HG03469 (cell line): ENCODE data around the gene MRPL4.
"Not testable (repeated sequence)": the region's sequence is repeated elsewhere in the genome, so short reads cannot be mapped to it uniquely, and the experiment has no call there.

Source experiments
- ATAC-seq: cut with Tn5 transposase; IDR thresholded peaks from one replicate; pipeline ENCODE4 v1.9.1; 2021; ENCODE audit warnings: mild to moderate bottlenecking, moderate library complexity, moderate number of reproducible peaks; ENCODE audit not compliant: unreplicated experiment

The MRPL4 gene

DNA sequence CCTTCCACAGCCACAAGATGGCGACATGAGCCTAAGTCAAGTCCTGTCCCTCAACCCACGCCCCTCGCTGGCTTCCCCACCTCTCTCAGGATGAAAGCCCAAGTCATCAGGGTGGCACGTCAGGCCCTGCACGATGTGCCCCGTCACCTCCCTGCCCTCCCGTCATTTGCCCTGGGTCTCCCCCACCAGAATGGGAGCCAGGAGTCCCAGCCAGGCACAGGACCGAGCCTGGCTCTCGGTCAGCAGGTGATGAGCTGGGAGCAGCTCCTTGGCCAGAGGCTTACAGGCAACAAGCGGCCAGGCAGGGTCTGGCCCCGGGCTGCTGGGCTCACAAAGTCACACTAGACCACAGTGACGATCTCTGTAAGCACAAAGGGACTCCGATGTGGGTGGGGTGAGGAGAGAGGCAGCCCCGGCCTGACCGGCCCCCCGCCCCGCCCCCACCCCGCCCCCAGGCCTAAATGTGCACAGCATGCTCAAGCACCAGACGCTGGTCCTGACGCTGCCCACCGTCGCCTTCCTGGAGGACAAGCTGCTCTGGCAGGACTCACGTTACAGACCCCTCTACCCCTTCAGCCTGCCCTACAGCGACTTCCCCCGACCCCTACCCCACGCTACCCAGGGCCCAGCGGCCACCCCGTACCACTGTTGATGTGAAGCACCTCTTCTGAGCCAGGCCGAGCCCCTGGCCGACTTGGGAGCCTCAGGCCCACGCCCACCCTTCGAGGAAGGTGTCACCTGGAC lies 7.3 kb downstream of the MRPL4 start:
- ATAC-seq: no peak

DNA sequence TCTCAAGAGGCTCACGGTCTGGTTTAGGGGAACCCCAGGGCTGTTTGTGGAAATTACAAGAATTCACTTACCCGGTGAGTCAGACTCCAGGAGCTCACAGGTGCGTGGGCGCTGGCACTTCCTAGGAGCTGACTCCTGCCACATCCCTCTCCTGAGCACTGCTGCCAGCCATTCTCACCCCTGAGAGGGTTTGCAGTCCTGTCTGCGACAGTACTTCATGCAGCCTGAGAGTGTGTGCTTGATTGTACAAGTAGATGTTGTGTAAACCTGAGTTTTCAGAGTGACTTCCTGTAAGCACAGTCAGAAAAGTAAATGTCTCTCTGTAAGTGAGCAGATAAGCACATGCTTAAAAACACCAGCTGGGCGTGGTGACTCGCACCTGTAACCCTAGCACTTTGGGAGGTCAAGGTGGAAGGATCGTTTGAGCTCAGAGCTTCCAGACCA lies 8.1 kb downstream of the MRPL4 start:
- ATAC-seq: no peak

DNA sequence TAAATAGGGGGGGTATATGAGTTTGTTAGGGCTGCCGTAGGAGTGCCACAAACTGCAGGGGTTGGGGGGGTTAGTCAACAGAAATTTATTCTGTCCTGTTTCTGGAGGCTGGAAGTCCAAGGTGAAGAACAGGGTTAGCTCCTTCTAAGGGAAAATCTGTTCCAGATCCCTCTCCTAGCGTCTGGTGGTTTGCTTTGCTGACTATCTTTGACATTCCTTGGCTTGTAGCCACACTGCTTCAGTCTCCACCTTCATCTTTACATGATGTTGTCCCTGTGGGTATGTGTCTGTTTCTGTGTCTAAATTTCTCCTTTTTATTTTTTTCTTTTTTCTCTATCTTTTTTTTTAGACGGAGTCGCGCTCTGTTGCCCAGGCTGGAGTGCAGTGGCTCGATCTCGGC lies 10.8 kb downstream of the MRPL4 start:
- no peak for ATAC-seq

DNA sequence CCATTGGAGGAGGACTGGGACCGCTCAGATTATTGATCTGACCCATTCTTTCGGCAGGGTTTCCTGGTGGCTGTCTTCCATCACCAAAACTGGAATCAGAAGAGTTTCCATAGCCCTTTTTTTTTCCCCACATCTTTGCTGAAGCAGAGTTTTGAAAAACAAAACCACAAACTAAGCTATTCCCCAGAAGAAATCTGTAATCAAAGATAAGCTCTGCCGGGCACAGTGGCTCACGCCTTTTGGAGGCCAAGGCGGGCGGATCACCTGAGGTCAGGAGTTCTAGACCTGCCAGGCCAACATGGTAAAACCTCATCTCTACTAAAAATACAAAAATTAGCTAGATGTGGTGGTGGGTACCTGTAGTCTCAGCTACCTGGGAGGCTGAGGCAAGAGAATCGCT lies 14.7 kb downstream of the MRPL4 start:
- no peak for ATAC-seq

DNA sequence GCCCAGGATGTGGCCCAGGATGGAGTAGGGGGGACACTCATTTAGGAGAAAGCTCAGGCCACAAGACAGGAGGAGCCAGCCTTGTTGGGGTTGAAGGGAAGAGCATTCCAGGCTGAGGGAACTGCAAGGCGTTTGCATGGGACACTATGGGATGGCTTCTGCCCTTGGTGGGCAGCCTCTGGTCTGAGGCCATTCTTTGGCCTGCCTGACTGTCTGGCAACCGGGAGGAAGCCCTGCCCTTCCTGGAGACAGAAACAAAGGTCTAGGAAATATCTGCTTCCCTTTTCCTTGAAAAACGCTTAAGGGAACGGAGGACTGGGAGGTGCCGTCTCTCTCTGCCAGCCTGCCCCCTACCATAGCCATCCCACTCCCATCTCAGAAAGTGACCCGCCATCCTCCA lies 16.1 kb downstream of the MRPL4 start:
- no peak for ATAC-seq

DNA sequence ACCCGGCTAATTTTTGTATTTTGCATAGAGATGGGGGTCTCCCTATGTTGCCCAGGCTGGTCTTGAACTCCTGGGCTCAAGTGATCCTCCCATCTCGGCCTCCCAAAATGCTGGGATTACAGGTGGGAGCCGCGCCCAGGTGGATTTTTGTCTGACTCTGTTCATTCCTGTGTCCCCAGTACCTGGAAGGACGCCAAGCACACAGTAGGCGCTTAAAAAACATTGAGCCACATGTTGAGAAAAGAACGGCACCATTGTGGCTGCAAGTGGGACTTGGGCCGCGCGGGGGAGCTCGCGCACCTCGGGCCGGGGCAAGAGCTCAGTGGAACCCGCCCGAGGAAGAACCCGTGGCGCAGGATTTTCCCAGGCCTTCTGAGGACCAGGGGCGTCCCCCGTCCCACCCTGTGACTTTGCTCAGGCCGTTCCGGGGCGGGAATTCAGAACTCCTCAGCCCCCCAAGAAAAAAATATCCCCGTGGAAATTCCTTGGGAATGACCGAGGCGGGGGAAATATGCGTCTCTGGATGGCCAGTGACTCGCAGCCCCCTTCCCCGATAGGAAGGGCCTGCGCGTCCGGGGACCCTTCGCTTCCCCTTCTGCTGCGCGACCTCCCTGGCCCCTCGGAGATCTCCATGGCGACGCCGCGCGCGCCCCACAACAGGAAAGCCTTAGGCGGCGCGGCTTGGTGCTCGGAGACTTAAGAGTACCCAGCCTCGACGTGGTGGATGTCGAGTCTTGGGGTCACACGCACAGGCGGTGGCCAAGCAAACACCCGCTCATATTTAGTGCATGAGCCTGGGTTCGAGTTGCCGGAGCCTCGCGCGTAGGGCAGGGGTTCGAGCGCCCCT lies 17.5 kb downstream of the MRPL4 start:
- no peak for ATAC-seq

DNA sequence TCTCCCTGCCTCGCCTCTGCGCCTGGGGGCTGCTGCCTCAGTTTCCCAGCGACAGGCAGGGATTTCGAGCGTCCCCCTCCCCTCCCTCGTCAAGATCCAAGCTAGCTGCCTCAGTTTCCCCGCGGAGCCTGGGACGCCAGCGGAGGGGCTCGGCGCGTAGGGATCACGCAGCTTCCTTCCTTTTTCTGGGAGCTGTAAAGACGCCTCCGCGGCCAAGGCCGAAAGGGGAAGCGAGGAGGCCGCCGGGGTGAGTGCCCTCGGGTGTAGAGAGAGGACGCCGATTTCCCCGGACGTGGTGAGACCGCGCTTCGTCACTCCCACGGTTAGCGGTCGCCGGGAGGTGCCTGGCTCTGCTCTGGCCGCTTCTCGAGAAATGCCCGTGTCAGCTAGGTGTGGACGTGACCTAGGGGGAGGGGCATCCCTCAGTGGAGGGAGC lies 18.2 kb downstream of the MRPL4 start:
- no peak for ATAC-seq

DNA sequence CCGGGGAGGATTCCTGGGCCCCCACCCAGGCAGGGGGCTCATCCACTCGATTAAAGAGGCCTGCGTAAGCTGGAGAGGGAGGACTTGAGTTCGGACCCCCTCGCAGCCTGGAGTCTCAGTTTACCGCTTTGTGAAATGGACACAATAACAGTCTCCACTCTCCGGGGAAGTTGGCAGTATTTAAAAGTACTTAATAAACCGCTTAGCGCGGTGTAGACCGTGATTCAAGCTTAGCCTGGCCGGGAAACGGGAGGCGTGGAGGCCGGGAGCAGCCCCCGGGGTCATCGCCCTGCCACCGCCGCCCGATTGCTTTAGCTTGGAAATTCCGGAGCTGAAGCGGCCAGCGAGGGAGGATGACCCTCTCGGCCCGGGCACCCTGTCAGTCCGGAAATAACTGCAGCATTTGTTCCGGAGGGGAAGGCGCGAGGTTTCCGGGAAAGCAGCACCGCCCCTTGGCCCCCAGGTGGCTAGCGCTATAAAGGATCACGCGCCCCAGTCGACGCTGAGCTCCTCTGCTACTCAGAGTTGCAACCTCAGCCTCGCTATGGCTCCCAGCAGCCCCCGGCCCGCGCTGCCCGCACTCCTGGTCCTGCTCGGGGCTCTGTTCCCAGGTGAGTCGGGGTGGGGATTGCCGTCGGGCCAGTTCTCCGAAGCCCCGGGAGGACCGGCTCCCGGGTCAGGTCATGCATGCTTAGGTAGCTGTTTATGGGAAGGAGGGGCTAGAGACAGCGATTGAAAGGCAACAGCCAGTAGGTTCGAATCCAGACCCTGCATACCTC lies 18.8 kb downstream of the MRPL4 start, which contains the start of gene ICAM1:
Gene ICAM1, plus strand, starts transcription at position 505 of the 779 bp plus-strand sequence. Its CDS starts 40 bp downstream, at position 545.
- ATAC-seq: no peak

DNA sequence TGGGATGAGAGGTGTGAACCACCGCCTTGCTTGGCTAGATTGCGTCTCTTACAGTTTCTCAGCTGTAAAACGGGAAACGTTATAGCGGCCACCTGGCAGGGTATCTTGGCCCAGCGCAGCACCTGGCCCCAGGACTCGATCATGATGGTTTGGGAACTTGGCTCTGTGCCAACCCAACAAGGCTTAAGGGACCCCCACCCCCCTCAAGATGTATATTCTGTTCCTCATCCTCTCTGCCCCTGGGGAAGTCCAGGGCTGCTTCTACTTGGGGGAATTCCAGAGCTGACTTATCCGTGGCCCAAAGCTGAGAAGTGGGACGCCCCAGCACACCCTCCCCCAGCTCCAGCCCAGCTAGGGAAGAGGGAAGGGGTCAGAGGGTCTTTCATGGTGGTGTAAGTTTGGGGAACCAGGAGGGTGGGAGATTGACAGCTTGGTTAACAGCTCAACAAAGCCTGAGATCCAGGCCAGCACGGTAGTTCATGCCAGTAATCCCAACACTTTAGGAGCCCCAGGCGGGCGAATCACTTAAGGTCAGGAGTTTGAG lies 19.6 kb downstream of the MRPL4 start:
- ATAC-seq: no peak

DNA sequence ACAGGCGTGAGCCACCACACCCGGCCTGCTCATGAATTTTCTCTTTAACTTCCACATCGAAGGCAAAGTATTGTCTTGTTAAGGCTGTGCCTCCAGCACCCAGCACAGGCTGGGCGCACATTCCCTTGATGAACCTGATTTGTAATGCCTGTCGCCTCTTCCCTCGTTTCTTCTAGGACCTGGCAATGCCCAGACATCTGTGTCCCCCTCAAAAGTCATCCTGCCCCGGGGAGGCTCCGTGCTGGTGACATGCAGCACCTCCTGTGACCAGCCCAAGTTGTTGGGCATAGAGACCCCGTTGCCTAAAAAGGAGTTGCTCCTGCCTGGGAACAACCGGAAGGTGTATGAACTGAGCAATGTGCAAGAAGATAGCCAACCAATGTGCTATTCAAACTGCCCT lies 22.6 kb downstream of the MRPL4 start:
- no peak for ATAC-seq

DNA sequence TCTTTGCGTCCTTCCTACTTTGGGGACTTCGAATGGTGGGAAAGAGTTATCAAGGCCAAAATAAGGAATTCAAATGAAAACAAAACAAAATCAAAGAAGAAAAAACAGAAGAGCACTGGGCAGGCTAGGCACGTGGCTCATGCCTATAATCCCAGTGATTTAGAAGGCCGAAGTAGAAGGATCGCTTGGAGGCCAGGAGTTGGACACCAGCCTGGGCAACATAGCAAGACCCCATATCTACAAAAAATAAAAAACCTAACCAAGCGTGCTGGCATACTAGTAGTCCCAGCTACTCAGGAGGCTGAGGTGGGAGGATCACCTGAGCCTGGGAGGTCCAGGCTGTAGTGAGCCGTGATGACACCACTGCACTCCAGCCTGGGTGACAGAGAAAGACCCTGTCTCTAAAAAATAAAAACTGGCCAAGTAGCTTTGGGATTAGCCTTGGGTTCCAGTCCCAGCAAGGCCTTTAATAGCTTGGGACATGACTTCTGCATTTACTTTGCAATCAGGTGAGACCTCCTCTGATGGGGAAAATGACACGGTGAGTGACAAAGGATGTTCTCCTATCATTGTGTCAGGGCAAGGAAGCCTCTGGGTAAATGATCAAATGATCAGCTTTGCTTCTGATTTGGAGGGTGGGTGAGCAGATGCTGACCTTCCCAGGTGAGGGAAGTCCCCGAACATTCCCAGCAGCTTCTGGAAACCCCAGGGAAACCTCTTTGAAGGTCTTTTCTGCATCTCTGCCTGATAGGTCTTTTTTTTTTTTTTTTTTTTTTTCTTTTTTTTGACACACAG lies 26.0 kb downstream of the MRPL4 start:
- ATAC-seq: no peak

DNA sequence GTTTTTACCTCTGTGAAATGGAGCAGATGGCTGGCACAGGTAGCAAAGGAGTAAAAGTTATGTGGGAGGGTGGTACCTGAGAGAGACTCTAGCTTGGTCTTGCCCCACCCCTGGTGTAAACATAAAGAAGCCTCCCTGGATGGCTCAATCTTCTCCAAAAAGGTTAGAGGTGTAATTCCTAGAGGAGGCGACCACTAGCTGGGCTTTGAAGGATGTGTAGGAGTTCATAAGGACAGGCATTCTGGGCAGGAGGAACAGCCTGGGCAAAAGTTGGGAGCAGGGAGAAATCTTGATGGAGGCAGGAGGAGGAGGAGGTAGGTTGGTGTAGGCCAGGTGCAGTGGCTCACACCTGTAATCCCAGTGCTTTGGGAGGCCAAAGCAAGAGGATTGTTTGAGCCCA lies 26.9 kb downstream of the MRPL4 start:
- ATAC-seq: no peak

DNA sequence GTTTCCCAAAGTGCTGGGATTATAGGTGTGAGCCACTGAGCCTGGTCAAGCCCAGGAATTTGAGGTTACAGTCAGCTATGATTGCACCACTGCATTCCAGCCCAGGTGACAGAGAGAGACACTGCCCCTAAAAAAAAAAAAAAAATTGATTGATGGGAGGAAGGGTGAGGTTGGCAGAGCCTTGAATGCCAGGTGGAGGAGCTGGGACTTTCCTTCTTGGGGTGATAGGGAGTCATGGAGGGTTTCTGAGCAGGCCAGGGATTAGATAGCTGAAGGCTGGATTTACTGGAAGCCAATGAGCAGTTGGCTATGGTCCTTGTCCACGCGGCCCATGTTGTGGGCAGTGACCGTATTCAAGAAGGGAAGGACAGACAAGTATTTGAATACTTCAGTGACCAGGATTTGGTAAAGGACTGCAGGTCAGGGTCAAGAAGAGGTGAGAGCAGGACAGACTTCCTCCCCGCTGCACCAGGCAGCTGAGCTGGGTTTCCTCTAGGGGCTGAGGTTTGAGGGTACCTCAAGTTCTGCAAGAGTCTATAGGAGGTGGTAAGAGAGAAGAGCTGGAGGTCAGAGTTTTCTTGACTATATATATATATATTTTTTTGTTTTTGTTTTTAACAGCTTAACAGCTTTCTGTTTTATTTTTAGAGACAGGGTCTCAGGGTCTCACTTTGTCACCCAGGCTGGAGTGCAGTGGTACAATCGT lies 27.9 kb downstream of the MRPL4 start:
- no peak for ATAC-seq

DNA sequence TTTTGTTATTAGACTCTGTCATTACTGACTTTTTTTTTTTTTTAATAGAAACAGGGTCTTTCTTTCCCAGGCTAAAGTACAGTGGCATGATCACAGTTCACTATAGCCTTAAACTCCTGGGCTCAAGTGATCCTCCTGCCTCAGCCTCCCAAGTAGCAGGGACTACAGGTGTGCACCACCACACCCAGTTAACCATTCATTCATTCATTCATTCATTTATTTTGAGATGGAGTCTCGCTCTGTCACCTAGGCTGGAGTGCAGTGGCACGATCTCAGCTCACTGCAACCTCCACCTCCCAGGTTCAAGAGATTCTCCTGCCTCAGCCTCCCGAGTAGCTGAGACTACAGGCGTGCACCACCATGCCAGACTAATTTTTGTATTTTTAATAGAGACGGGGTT lies 30.0 kb downstream of the MRPL4 start:
- not testable (repeated sequence) for ATAC-seq

DNA sequence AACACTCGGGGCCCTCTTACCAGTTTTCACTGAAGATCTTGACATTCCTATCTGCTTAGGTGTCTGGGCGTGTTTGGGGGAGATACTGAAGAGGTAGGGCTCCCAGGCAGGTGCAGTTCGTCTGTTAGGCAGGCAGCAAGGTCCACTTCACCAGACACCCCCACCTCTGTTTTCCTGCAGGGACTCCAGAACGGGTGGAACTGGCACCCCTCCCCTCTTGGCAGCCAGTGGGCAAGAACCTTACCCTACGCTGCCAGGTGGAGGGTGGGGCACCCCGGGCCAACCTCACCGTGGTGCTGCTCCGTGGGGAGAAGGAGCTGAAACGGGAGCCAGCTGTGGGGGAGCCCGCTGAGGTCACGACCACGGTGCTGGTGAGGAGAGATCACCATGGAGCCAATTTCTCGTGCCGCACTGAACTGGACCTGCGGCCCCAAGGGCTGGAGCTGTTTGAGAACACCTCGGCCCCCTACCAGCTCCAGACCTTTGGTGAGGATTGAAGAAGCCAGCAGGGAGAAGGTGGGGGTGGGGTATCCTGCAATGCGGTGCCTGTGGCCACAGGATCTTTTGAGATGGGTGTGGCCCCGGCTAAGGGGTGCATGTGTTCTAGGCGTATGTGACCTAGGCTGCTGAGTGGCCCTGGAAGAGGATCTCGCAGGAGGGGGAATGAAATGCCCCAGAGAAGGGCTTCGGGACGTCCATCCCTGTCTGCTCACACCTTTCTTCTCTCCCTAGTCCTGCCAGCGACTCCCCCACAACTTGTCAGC lies 31.5 kb downstream of the MRPL4 start:
- ATAC-seq: no peak

DNA sequence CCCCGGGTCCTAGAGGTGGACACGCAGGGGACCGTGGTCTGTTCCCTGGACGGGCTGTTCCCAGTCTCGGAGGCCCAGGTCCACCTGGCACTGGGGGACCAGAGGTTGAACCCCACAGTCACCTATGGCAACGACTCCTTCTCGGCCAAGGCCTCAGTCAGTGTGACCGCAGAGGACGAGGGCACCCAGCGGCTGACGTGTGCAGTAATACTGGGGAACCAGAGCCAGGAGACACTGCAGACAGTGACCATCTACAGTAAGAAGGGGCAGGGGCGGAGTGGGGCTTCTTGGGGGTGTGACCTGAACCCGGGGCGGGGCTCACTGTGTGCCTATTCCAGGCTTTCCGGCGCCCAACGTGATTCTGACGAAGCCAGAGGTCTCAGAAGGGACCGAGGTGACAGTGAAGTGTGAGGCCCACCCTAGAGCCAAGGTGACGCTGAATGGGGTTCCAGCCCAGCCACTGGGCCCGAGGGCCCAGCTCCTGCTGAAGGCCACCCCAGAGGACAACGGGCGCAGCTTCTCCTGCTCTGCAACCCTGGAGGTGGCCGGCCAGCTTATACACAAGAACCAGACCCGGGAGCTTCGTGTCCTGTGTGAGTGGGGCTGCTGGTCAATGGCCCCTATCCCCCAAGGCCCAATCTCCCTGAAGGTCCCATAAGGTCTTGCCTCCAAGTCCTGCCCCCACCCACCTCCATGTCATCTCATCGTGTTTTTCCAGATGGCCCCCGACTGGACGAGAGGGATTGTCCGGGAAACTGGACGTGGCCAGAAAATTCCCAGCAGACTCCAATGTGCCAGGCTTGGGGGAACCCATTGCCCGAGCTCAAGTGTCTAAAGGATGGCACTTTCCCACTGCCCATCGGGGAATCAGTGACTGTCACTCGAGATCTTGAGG lies 32.3 kb downstream of the MRPL4 start:
- no peak for ATAC-seq

DNA sequence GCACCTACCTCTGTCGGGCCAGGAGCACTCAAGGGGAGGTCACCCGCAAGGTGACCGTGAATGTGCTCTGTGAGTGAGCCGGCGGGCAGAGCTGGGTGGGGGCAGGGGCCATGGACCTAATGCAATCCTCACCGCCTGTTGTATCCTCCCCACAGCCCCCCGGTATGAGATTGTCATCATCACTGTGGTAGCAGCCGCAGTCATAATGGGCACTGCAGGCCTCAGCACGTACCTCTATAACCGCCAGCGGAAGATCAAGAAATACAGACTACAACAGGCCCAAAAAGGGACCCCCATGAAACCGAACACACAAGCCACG lies 32.9 kb downstream of the MRPL4 start:
- no peak for ATAC-seq

DNA sequence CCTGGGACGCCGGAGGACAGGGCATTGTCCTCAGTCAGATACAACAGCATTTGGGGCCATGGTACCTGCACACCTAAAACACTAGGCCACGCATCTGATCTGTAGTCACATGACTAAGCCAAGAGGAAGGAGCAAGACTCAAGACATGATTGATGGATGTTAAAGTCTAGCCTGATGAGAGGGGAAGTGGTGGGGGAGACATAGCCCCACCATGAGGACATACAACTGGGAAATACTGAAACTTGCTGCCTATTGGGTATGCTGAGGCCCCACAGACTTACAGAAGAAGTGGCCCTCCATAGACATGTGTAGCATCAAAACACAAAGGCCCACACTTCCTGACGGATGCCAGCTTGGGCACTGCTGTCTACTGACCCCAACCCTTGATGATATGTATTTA lies 33.4 kb downstream of the MRPL4 start:
- no peak for ATAC-seq
